Ascending aorta (tissue), 2 donors: ENCODE data around the gene SORCS3. TPM values are rescaled to one million over a fixed set of nuclear protein-coding genes. Genes with fewer than 3 reads are reported as not detected.

ENCODE experiments used
- DNase-seq, 2 donors: peaks; one replicate each; pipeline ENCODE4 v3.0.0-alpha.2; 2019; ENCODE audit warnings: low spot score in 2 of 2
- H3K27ac ChIP-seq, 2 donors: fragments of 200-600 bp; sonication (generic); one replicate each; pipeline ENCODE4 v1.5.1; 2016 to 2017; ENCODE audit warnings: mild to moderate bottlenecking in 1 of 2
- H3K27me3 ChIP-seq: fragments of 200-600 bp; sonication (generic); one replicate; pipeline ENCODE4 v1.5.1; 2017
- H3K36me3 ChIP-seq, 2 donors: fragments of 200-600 bp; sonication (generic); one replicate each; pipeline ENCODE4 v1.5.1; 2016
- H3K4me1 ChIP-seq, 2 donors: fragments of 200-600 bp; sonication (generic); one replicate each; pipeline ENCODE4 v1.5.1; 2016 to 2017; ENCODE audit warnings: mild to moderate bottlenecking in 1 of 2
- H3K4me3 ChIP-seq, 2 donors: fragments of 200-600 bp; sonication (generic); one replicate each; pipeline ENCODE4 v1.5.1; 2016 to 2017; ENCODE audit warnings: mild to moderate bottlenecking in 1 of 2
- H3K9me3 ChIP-seq, 2 donors: fragments of 200-600 bp; sonication (generic); one replicate each; pipeline ENCODE4 v1.5.1; 2016
- intact Hi-C: fragments of 100-400 bp; cut with DNase I; formaldehyde crosslinking; loops from one replicate; pipeline ENCODE4 v1.15.1; 2023
- total RNA-seq: library from RNA; depleted of rRNA; stranded (reverse); fragments of >200 nt; gene quantifications from one replicate; pipeline ENCODE4 v1.1.0, GENCODE V29; 2016
- TF ChIP-seq, protein P1 (sequence below), 3 experiments: fragments of 200-600 bp in 2 of 3; fragments of 450-650 bp in 1 of 3; sonication (generic) in 2 of 3; IDR thresholded peaks; one replicate each; pipeline ENCODE4 v1.5.1; 2016 to 2019; ENCODE audit warnings: antibody characterized with exemption in 3 of 3, mild to moderate bottlenecking in 1 of 3, moderate library complexity in 1 of 3

The SORCS3 gene
- total RNA-seq, 1 donor from 2014 or later: not detected

DNA sequence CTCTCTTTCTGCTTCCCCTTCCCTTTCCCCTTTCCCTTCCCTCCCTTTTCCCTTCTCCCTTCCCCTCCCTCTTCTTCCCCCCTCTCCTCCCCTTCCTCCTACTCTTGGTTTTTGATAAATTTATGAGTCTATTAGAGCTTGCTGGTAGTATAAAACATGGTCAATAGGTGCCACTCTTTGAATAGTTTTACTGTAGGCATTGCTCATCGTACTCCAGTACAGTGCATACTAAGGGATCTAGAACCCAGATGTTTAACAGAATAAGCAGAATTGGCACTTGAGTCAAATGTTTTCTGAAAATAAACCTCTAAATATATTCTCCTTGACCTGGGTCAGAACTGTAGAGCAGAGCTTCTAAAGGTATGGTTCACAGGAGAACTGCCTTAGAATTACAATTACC, 126.7 kb downstream of the SORCS3 start:
- Histone ChIP-seq H3K27me3 (no peaks in the 10 kb centered on the region), H3K27ac (no peak overlapping the region), H3K36me3 (no peaks in the 10 kb centered on the region), H3K9me3 (no peaks in the 10 kb centered on the region), H3K4me3 (no peak overlapping the region), H3K4me1 (no peaks in the 10 kb centered on the region)
- TF ChIP-seq, protein P1, sequence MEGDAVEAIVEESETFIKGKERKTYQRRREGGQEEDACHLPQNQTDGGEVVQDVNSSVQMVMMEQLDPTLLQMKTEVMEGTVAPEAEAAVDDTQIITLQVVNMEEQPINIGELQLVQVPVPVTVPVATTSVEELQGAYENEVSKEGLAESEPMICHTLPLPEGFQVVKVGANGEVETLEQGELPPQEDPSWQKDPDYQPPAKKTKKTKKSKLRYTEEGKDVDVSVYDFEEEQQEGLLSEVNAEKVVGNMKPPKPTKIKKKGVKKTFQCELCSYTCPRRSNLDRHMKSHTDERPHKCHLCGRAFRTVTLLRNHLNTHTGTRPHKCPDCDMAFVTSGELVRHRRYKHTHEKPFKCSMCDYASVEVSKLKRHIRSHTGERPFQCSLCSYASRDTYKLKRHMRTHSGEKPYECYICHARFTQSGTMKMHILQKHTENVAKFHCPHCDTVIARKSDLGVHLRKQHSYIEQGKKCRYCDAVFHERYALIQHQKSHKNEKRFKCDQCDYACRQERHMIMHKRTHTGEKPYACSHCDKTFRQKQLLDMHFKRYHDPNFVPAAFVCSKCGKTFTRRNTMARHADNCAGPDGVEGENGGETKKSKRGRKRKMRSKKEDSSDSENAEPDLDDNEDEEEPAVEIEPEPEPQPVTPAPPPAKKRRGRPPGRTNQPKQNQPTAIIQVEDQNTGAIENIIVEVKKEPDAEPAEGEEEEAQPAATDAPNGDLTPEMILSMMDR (IDR thresholded peaks at IDR 0.05): no peak
- intact Hi-C loops: no loop called here
- no peak for DNase-seq

DNA sequence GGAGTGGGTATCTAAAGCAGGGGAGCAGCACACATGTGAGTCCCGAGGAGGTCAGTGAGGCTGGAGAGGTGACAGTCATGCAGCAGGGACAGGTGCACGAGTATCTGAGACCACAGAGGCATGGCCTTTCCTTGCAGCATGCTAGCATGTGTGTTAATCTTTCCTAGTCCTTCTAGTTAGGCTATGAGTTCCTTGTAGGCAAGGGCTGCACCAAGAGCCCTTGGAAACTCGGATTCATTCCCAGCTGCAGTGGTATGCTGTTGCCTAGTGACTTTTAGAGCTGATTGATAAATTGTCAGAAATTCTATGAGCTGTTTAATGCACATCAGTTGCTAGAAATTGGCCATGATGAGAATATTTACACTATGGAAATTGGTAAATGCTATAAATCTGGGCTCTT, 132.0 kb downstream of the SORCS3 start:
- DNase-seq: no peak
- no peak overlapping the region for H3K27ac ChIP-seq
- H3K4me1 ChIP-seq: no peaks in the 10 kb centered on the region
- intact Hi-C loops: no loop called here
- H3K36me3 ChIP-seq: no peaks in the 10 kb centered on the region
- no peak overlapping the region for H3K4me3 ChIP-seq
- no peaks in the 10 kb centered on the region for H3K27me3 ChIP-seq
- H3K9me3 ChIP-seq: no peaks in the 10 kb centered on the region
- TF ChIP-seq, protein P1 (IDR thresholded peaks at IDR 0.05): no peak

DNA sequence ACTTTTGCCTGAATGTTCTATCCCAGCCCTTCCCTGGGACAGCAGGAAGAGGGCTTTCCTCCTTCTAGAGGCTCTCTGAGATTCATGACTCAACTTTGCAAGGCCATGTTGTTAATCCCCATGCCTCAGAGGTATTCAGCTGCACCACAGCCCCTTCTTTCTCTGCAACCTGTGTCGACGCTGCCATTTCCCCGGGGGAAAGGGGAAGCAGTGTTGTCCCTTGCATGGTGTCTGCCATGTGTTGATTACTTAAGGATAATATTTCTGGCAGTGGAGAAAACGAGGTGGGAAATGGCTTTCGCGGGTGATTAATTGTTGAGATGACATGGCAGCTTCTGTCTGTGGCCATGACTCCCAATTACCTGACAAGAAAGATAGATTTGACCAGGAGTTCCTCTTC, 133.1 kb downstream of the SORCS3 start:
- Histone ChIP-seq H3K4me1 (no peaks in the 10 kb centered on the region), H3K9me3 (no peaks in the 10 kb centered on the region), H3K27ac (no peak overlapping the region), H3K4me3 (no peak overlapping the region), H3K27me3 (no peaks in the 10 kb centered on the region), H3K36me3 (no peaks in the 10 kb centered on the region)
- DNase-seq: no peak
- TF ChIP-seq, protein P1 (IDR thresholded peaks at IDR 0.05): no peak
- intact Hi-C loops: no loop called here

DNA sequence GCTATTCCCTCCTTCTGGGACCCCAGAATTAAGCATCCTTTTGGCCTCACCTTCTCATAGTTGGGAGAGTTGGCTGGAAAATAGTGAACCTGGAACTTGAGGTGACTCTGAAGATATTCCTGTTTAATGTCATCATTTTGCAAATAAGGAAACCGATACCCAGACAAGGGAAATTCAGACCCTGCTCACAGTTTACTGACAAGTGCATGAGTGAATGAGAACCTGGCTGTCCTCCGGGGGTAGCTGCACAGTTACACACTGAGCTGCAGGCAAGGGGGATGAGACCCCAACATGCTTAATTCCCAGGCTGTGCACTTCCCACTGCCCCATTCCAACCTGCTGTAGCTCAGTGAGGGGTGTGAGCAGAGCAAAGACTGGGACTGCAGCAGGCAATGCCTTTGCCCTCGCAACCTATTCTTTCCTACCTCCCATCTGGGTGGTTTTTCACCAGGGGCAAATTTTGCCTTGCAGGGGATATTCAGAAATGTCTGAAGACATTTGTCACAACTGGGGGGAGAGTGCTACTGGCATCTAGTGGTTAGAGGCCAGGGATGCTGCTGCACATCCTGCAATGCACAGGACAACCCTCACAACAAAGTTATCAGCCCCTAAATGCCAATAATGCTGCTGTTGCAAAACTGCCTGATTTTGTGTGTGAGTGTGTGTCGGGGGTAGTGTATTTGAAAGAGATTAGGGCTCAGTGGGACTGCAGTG, 136.2 kb downstream of the SORCS3 start:
- Histone ChIP-seq H3K36me3 (no peaks in the 10 kb centered on the region), H3K27me3 (no peaks in the 10 kb centered on the region), H3K4me1 (no peaks in the 10 kb centered on the region), H3K9me3 (no peaks in the 10 kb centered on the region), H3K27ac (no peak overlapping the region), H3K4me3 (no peak overlapping the region)
- intact Hi-C loops: no loop called here
- TF ChIP-seq, protein P1 (IDR thresholded peaks at IDR 0.05): no peak
- DNase-seq: no peak

DNA sequence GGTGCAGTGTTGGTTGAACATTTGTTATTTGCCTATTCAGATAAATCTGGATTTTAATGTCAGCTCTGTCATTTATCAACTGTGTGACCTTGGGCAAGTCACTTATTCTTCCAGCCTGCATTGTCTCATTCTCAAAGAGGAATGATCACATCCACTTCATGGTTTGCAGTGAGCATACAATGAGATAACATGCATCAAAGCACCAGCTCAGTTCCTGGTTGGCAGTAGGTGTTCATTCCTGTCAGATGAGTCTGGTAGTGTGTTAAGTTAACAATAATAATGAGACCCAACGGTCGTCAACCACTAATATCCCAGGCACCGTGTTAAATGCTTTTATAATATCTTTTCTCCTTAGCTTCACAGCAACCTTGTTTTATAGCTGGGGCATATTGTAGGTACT, 137.3 kb downstream of the SORCS3 start:
- Histone ChIP-seq H3K27ac (no peak overlapping the region), H3K4me3 (no peak overlapping the region), H3K27me3 (no peaks in the 10 kb centered on the region), H3K36me3 (no peaks in the 10 kb centered on the region), H3K4me1 (no peaks in the 10 kb centered on the region), H3K9me3 (no peaks in the 10 kb centered on the region)
- no peak for DNase-seq
- TF ChIP-seq, protein P1 (IDR thresholded peaks at IDR 0.05): no peak
- intact Hi-C loops: no loop called here

DNA sequence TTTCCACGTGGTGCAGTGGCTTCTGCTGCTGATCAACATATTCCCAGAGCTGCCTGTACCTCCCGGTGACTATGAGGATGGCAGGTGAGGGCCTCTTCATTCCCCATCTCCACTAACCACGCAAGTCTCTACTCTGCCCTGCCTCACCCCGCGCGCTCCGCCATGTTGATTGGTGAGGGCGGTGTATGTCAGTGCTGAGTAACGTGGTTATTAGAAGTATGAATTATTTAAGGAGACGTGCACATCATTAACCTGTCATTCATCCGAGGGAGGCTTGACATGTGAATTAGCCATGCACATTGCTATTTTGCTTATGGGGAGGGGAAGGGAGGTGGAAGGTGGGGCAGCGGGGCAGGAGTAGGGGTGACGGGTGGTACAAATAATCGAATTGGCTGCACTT, 138.6 kb downstream of the SORCS3 start:
- H3K27ac ChIP-seq: no peak overlapping the region
- H3K4me3 ChIP-seq: no peak overlapping the region
- no peaks in the 10 kb centered on the region for H3K36me3 ChIP-seq
- H3K4me1 ChIP-seq: no peaks in the 10 kb centered on the region
- H3K9me3 ChIP-seq: no peaks in the 10 kb centered on the region
- TF ChIP-seq, protein P1 (IDR thresholded peaks at IDR 0.05): no peak
- intact Hi-C loops: no loop called here
- no peak for DNase-seq
- no peaks in the 10 kb centered on the region for H3K27me3 ChIP-seq
